IMR-90 (cell line): ENCODE measurements around the gene C20orf144.

ENCODE experiments used
- CEBPB ChIP-seq: IDR thresholded peaks from 2 replicates; pipeline ENCODE4 v1.6.1; 2012; ENCODE audit warnings: low read depth, low read length, improper control_type of control experiment
- CHD1 ChIP-seq: IDR thresholded peaks from 2 replicates; pipeline ENCODE4 v1.6.1; 2012; ENCODE audit warnings: low read depth, low read length, improper control_type of control experiment
- MAFK ChIP-seq: IDR thresholded peaks from 2 replicates; pipeline ENCODE4 v1.6.1; 2012; ENCODE audit warnings: low read depth, low read length, improper control_type of control experiment
- MAZ ChIP-seq: IDR thresholded peaks from 2 replicates; pipeline ENCODE4 v1.6.1; 2012; ENCODE audit warnings: low read depth, mild to moderate bottlenecking, low read length, improper control_type of control experiment, moderate library complexity, borderline replicate concordance
- MXI1 ChIP-seq: IDR thresholded peaks from 2 replicates; pipeline ENCODE4 v1.6.1; 2012; ENCODE audit warnings: low read depth, mild to moderate bottlenecking, low read length, moderate library complexity, borderline replicate concordance
- NFE2L2 ChIP-seq: fragments of 150-350 bp; IDR thresholded peaks from 2 replicates; pipeline ENCODE4 v1.6.1; 2016; ENCODE audit warnings: low read depth, mild to moderate bottlenecking, low read length
- POLR2A ChIP-seq: IDR thresholded peaks from 2 replicates; pipeline ENCODE4 v1.6.1; 2012; ENCODE audit warnings: mild to moderate bottlenecking, low read depth, low read length
- RAD21 ChIP-seq: IDR thresholded peaks from 2 replicates; pipeline ENCODE4 v1.6.1; 2012; ENCODE audit warnings: low read length, improper control_type of control experiment
- RFX5 ChIP-seq: IDR thresholded peaks from 2 replicates; pipeline ENCODE4 v1.8.0; 2012; ENCODE audit warnings: low read depth, mild to moderate bottlenecking, low read length, moderate library complexity
- SMC3 ChIP-seq: fragments of 150-350 bp; IDR thresholded peaks from 2 replicates; pipeline ENCODE4 v1.6.1; 2016; ENCODE audit warnings: low read depth, mild to moderate bottlenecking, antibody characterized with exemption, low read length, moderate library complexity
- USF2 ChIP-seq: fragments of 150-350 bp; IDR thresholded peaks from 2 replicates; pipeline ENCODE4 v1.6.1; 2017; ENCODE audit warnings: mild to moderate bottlenecking, antibody characterized with exemption, low read length, low read depth
- TF ChIP-seq, protein P1 (sequence below): conservative IDR thresholded peaks from 2 replicates; pipeline ENCODE4 v1.5.1; 2012; ENCODE audit warnings: mild to moderate bottlenecking, low read depth, low read length, improper control_type of control experiment

DNA sequence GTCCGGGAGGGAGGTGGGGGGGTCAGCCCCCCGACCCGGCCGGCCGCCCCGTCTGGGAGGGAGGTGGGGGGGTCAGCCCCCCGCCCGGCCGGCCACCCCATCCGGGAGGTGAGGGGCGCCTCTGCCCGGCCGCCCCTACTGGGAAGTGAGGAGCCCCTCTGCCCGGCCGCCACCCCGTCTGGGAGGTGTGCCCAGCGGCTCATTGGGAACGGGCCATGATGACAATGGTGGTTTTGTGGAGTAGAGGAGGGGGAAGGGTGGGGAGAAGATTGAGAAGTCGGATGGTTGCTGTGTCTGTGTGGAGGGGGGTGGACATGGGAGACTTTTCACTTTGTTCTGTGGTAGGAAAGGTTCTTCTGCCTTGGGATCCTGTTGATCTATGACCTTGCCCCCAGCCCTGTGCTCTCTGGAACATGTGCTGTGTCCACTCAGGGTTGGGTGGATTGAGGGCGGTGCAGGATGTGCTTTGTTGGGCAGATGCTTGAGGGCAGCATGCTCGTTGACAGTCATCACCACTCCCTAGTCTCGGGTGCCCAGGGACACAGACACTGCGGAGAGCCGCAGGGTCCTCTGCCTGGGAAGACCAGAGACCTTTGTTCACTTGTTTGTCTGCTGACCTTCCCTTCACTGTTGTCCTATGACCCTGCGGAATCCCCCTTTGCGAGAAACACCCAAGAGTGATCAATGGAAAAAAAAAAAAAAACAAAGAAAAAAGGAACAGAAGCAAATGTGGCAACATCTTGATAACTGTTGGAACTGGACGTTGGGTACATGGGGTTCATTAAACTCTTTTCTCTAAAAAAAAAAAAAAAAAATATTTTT, 39.7 kb downstream of the C20orf144 start:
- TF ChIP-seq POLR2A, result no peak
- TF ChIP-seq RAD21, result no peak
- TF ChIP-seq SMC3, result no peak
- TF ChIP-seq, protein P1, sequence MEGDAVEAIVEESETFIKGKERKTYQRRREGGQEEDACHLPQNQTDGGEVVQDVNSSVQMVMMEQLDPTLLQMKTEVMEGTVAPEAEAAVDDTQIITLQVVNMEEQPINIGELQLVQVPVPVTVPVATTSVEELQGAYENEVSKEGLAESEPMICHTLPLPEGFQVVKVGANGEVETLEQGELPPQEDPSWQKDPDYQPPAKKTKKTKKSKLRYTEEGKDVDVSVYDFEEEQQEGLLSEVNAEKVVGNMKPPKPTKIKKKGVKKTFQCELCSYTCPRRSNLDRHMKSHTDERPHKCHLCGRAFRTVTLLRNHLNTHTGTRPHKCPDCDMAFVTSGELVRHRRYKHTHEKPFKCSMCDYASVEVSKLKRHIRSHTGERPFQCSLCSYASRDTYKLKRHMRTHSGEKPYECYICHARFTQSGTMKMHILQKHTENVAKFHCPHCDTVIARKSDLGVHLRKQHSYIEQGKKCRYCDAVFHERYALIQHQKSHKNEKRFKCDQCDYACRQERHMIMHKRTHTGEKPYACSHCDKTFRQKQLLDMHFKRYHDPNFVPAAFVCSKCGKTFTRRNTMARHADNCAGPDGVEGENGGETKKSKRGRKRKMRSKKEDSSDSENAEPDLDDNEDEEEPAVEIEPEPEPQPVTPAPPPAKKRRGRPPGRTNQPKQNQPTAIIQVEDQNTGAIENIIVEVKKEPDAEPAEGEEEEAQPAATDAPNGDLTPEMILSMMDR, result no peak
- TF ChIP-seq CEBPB, result no peak
- no peak for TF ChIP-seq NFE2L2
- no peak for TF ChIP-seq RFX5
- no peak for TF ChIP-seq USF2
- TF ChIP-seq MAZ, result no peak
- TF ChIP-seq MAFK, result no peak
- TF ChIP-seq MXI1, result no peak
- TF ChIP-seq CHD1, result no peak
